Measurements from ENCODE around the gene UROC1. TPM values are rescaled to one million over a fixed set of nuclear protein-coding genes. Genes with fewer than 3 reads are reported as not detected.

UROC1 gene
- total and polyA plus RNA-seq, 2 of the 13 experiments (the other 11 are each of a cell fraction or from before 2014, with no cell fraction given): 0.71 to 1.3 TPM

- no peak overlapping the region for H2AFZ ChIP-seq (ENCODE audit: low read length)
- no peak overlapping the region for H3K4me2 ChIP-seq (ENCODE audit: low read depth, low read length)
- ChIA-PET CTCF (ENCODE audit: low intra/inter-chr PET ratio, low total read pairs) (no interaction called here), POLR2A (interaction anchor here (1.4 kb wide), 1 partner anchor 12 kb away, joined by 3 read pairs; no protein-coding TSS in a partner anchor)
- H3K27me3 ChIP-seq (ENCODE audit: control insufficient read depth in 1 of 2, insufficient read depth in 2 of 2, low read length in 2 of 2): no peaks in the 10 kb centered on the region
- H3K4me3 ChIP-seq (replicated peaks in 1 of 3; ENCODE audit: insufficient read depth in 1 of 3, low read depth in 2 of 3, low read length in 3 of 3): no peak overlapping the region
- H3K9me3 ChIP-seq (ENCODE audit: low read length): no peaks in the 10 kb centered on the region
- in situ Hi-C loops (cut with HindIII; ENCODE audit: extremely low pct_ligation_motif_present, low pct_unique_long_range_greater_than_20kb): no loop called here
- H3K79me2 ChIP-seq (ENCODE audit: insufficient read depth, low read length): peaks cover 16% of the 10 kb centered on the region
- no peak for TF ChIP-seq ZNF484 (CRISPR knock-in tag; IDR thresholded peaks at IDR 0.05; ENCODE audit: borderline replicate concordance, low read depth)
- TF ChIP-seq, protein P1, sequence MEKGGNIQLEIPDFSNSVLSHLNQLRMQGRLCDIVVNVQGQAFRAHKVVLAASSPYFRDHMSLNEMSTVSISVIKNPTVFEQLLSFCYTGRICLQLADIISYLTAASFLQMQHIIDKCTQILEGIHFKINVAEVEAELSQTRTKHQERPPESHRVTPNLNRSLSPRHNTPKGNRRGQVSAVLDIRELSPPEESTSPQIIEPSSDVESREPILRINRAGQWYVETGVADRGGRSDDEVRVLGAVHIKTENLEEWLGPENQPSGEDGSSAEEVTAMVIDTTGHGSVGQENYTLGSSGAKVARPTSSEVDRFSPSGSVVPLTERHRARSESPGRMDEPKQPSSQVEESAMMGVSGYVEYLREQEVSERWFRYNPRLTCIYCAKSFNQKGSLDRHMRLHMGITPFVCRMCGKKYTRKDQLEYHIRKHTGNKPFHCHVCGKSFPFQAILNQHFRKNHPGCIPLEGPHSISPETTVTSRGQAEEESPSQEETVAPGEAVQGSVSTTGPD (CRISPR knock-in tag; IDR thresholded peaks at IDR 0.05): no peak
- TF ChIP-seq PAWR (CRISPR knock-in tag; IDR thresholded peaks at IDR 0.05; ENCODE audit: borderline replicate concordance): no peak
- no peak for TF ChIP-seq ZNF501 (CRISPR knock-in tag; IDR thresholded peaks at IDR 0.05)
- TF ChIP-seq, protein P2, sequence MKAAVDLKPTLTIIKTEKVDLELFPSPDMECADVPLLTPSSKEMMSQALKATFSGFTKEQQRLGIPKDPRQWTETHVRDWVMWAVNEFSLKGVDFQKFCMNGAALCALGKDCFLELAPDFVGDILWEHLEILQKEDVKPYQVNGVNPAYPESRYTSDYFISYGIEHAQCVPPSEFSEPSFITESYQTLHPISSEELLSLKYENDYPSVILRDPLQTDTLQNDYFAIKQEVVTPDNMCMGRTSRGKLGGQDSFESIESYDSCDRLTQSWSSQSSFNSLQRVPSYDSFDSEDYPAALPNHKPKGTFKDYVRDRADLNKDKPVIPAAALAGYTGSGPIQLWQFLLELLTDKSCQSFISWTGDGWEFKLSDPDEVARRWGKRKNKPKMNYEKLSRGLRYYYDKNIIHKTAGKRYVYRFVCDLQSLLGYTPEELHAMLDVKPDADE (CRISPR knock-in tag; IDR thresholded peaks at IDR 0.05): no peak
- no peak for TF ChIP-seq ZNF839 (CRISPR knock-in tag; IDR thresholded peaks at IDR 0.05; ENCODE audit: borderline replicate concordance)
- TF ChIP-seq SRF (IDR thresholded peaks at IDR 0.05; ENCODE audit: low read depth, low read length): no peak
- TF ChIP-seq MTA3 (CRISPR knock-in tag; IDR thresholded peaks at IDR 0.05): no peak
- no peak for TF ChIP-seq ZNF724P (CRISPR knock-in tag; IDR thresholded peaks at IDR 0.05; ENCODE audit: borderline replicate concordance)
- no peak for TF ChIP-seq ZNF3 (CRISPR knock-in tag; IDR thresholded peaks at IDR 0.05)
- TF ChIP-seq, protein P3, sequence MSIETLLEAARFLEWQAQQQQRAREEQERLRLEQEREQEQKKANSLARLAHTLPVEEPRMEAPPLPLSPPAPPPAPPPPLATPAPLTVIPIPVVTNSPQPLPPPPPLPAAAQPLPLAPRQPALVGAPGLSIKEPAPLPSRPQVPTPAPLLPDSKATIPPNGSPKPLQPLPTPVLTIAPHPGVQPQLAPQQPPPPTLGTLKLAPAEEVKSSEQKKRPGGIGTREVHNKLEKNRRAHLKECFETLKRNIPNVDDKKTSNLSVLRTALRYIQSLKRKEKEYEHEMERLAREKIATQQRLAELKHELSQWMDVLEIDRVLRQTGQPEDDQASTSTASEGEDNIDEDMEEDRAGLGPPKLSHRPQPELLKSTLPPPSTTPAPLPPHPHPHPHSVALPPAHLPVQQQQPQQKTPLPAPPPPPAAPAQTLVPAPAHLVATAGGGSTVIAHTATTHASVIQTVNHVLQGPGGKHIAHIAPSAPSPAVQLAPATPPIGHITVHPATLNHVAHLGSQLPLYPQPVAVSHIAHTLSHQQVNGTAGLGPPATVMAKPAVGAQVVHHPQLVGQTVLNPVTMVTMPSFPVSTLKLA (IDR thresholded peaks at IDR 0.05): no peak
- TF ChIP-seq TBX2 (CRISPR knock-in tag; IDR thresholded peaks at IDR 0.05; ENCODE audit: borderline replicate concordance): no peak
- TF ChIP-seq HDAC2 (CRISPR knock-in tag; IDR thresholded peaks at IDR 0.05): no peak
- no peak for TF ChIP-seq FOXP1 (IDR thresholded peaks at IDR 0.05)
- no peak for TF ChIP-seq FOXP1 (CRISPR knock-in tag; IDR thresholded peaks at IDR 0.05)
- no peak for TF ChIP-seq SMC3 (IDR thresholded peaks at IDR 0.05; ENCODE audit: low read length)
- BruUV-seq (replicated peaks): no TSS peak
- intact Hi-C loops (cut with micrococcal nuclease; ENCODE audit: unreplicated experiment): no loop called here
- FAIRE-seq (no peak), DNase-seq (ENCODE audit: low spot score) (no peak), ATAC-seq (no peak)
- H3K36me3 ChIP-seq (replicated peaks in 1 of 2; ENCODE audit: control insufficient read depth in 1 of 2, insufficient read depth in 2 of 2, low read length in 2 of 2): peaks cover 41 to 85% of the 10 kb centered on the region in 2 experiments
- H3K27ac ChIP-seq (ENCODE audit: extremely low read length, insufficient read depth, low read length): no peak overlapping the region
- H3K9ac ChIP-seq (ENCODE audit: insufficient read depth, low read depth, low read length): no peak overlapping the region
- 93% methylated on average over 5 of the region's 7 CpGs for WGBS (ENCODE audit: low lambda C conversion rate)
- H3K4me1 ChIP-seq (ENCODE audit: insufficient read depth, low read length): peaks cover 16% of the 10 kb centered on the region
- H4K20me1 ChIP-seq (ENCODE audit: insufficient read depth, low read length): peaks cover 10% of the 10 kb centered on the region; the same call in 1 of the 2 replicates
Measured at GRCh38 chr3:126460381-126460780, 57.2 kb downstream of the UROC1 start.
